Endothelial cell of umbilical vein (primary cell): ENCODE data around the gene ALOX12. TPM values are rescaled to one million over a fixed set of nuclear protein-coding genes. Genes with fewer than 3 reads are reported as not detected.

ENCODE experiments used
- BruUV-seq: library from RNA; stranded (reverse); fragments of 400-500 nt; replicated peaks from 2 replicates; lab custom pipeline; 2021; lab: Mats Ljungman, UMichigan
- CTCF ChIA-PET: fragments of 300-600, 350-600 bp; sonication (Branson Sonifier 250); formaldehyde crosslinking; loops from one replicate; lab custom pipeline; 2021; ENCODE audit warnings: antibody characterized with exemption, inconsistent platforms; lab: Charles Lee
- POLR2A ChIA-PET: fragments of 300-600, 350-600 bp; sonication (Branson Sonifier 250); formaldehyde crosslinking; loops from one replicate; lab custom pipeline; 2021; ENCODE audit warnings: antibody characterized with exemption, inconsistent platforms; lab: Charles Lee
- DNase-seq: peaks from one replicate; pipeline ENCODE4 v3.0.0-alpha.2; 2011; ENCODE audit warnings: low read depth, low spot score
- FAIRE-seq: peaks from 2 replicates; lab custom pipeline; 2011; peaks lifted over from hg19 to GRCh38; lab: Jason Lieb, UNC
- H2AFZ ChIP-seq: 2 replicates; pipeline ENCODE4 v1.6.0; 2012; ENCODE audit warnings: low read depth, low read length, control low read depth, inconsistent platforms
- H3K27ac ChIP-seq: 2 replicates; pipeline ENCODE4 v1.5.1; 2011; ENCODE audit warnings: low read depth, mild to moderate bottlenecking, control low read depth, low read length, moderate library complexity; ENCODE audit not compliant: insufficient read depth
- H3K27me3 ChIP-seq, 2 experiments: 2 replicates each; pipeline versions ENCODE4 v1.6.0 to v1.6.1; 2011; ENCODE audit warnings: low read length in 2 of 2, mixed read lengths in 1 of 2; ENCODE audit not compliant: control insufficient read depth in 2 of 2, insufficient read depth in 2 of 2
- H3K36me3 ChIP-seq, 2 experiments: 2 replicates in 1 of 2; 3 replicates in 1 of 2; pipeline ENCODE4 v1.5.1; 2011; ENCODE audit warnings: low read length in 2 of 2, mild to moderate bottlenecking in 1 of 2, moderate library complexity in 1 of 2; ENCODE audit not compliant: control insufficient read depth in 2 of 2, insufficient read depth in 2 of 2; ENCODE audit errors: extremely low read depth in 1 of 2
- H3K4me1 ChIP-seq: 3 replicates; pipeline ENCODE4 v1.5.1; 2011; ENCODE audit warnings: mild to moderate bottlenecking, low read length; ENCODE audit not compliant: control insufficient read depth, insufficient read depth; ENCODE audit errors: extremely low read depth
- H3K4me2 ChIP-seq: 2 replicates; pipeline ENCODE4 v1.6.1; 2011; ENCODE audit warnings: low read length, control low read depth, mixed read lengths; ENCODE audit not compliant: insufficient read depth
- H3K4me3 ChIP-seq, 3 experiments: fragments of 200-600 bp in 1 of 3; sonication (generic), shearing (Covaris generic) in 1 of 3; replicated peaks in 1 of 3; 2 replicates each; pipeline ENCODE4 v1.5.1; 2011 to 2016; ENCODE audit warnings: control low read depth in 3 of 3, low read length in 3 of 3, mild to moderate bottlenecking in 2 of 3, inconsistent platforms in 1 of 3, low read depth in 1 of 3, moderate library complexity in 1 of 3; ENCODE audit not compliant: insufficient read depth in 1 of 3
- H3K79me2 ChIP-seq: 2 replicates; pipeline ENCODE4 v1.6.0; 2012; ENCODE audit warnings: low read length, inconsistent platforms; ENCODE audit not compliant: control insufficient read depth, insufficient read depth
- H3K9ac ChIP-seq: replicated peaks from 2 replicates; pipeline ENCODE3; 2011; ENCODE audit warnings: low read length, control low read depth; ENCODE audit not compliant: insufficient read depth; ENCODE audit errors: extremely low read depth
- H3K9me1 ChIP-seq: replicated peaks from 3 replicates; pipeline ENCODE4 v1.6.0; 2011; ENCODE audit warnings: mild to moderate bottlenecking, low read length; ENCODE audit not compliant: control insufficient read depth, insufficient read depth; ENCODE audit errors: extremely low read depth
- H3K9me3 ChIP-seq: replicated peaks from 2 replicates; pipeline ENCODE4 v1.5.1; 2012; ENCODE audit warnings: low read length, inconsistent platforms; ENCODE audit not compliant: control insufficient read depth, insufficient read depth
- H4K20me1 ChIP-seq: replicated peaks from 2 replicates; pipeline ENCODE3; 2011; ENCODE audit warnings: mild to moderate bottlenecking, low read length; ENCODE audit not compliant: control insufficient read depth, insufficient read depth; ENCODE audit errors: extremely low read depth
- EZH2 ChIP-seq: IDR thresholded peaks from 2 replicates; pipeline ENCODE4 v1.6.1; 2012; ENCODE audit warnings: borderline replicate concordance, low read depth, mild to moderate bottlenecking, moderate library complexity, low read length, inconsistent platforms; ENCODE audit not compliant: severe bottlenecking
- FOS ChIP-seq: IDR thresholded peaks from 2 replicates; pipeline ENCODE4 v1.6.1; 2011; ENCODE audit warnings: mild to moderate bottlenecking, low read length, moderate library complexity, borderline replicate concordance; ENCODE audit not compliant: insufficient read depth
- GATA2 ChIP-seq: IDR thresholded peaks from 2 replicates; pipeline ENCODE4 v1.7.0; 2011; ENCODE audit warnings: low read depth, mild to moderate bottlenecking, moderate library complexity, mixed read lengths, low read length; ENCODE audit not compliant: insufficient read length, insufficient read depth
- JUN ChIP-seq: IDR thresholded peaks from 2 replicates; pipeline ENCODE4 v1.6.1; 2011; ENCODE audit warnings: borderline replicate concordance, low read depth; ENCODE audit not compliant: insufficient read length, insufficient read depth
- MYC ChIP-seq: IDR thresholded peaks from one replicate; pipeline ENCODE4 v1.6.1; 2011; ENCODE audit warnings: mild to moderate bottlenecking, low read depth, low read length
- POLR2AphosphoS5 ChIP-seq: IDR thresholded peaks from 2 replicates; pipeline ENCODE4 v1.6.1; 2012; ENCODE audit warnings: low read depth, mild to moderate bottlenecking, control low read depth, low read length, moderate library complexity; ENCODE audit not compliant: insufficient read depth
- dilution Hi-C: fragments of 300-500 bp; cut with MboI; formaldehyde crosslinking; loops from one replicate; pipeline ENCODE4 v1.15.0; 2019; ENCODE audit warnings: low sequenced_read_pairs; ENCODE audit not compliant: extremely low pct_ligation_motif_present
- intact Hi-C: fragments of 100-400 bp; cut with micrococcal nuclease; formaldehyde crosslinking; loops from one replicate; pipeline ENCODE4 v1.10.0; 2022
- polyA plus RNA-seq, 4 experiments: library from polyadenylated mRNA; depleted of rRNA in 3 of 4; stranded (reverse) in 3 of 4; unstranded in 1 of 4; fragments of >200 nt; gene quantifications; 2 replicates each; pipeline versions ENCODE4 v1.2.1 to v1.2.3, GENCODE V29; 2011 to 2012; ENCODE audit warnings: missing spikeins in 1 of 4
- total RNA-seq: library from RNA; stranded (reverse); gene quantifications from 2 replicates; pipeline ENCODE4 v1.2.3, GENCODE V29; 2021
- TF ChIP-seq, protein P1 (sequence below), 2 donors: IDR thresholded peaks; 1 replicate in 1 of 2; 2 replicates in 1 of 2; pipeline ENCODE4 v1.5.1; 2011; ENCODE audit warnings: low read length in 2 of 2, mild to moderate bottlenecking in 2 of 2, moderate library complexity in 2 of 2, control low read depth in 1 of 2, inconsistent platforms in 1 of 2, low read depth in 1 of 2; ENCODE audit not compliant: insufficient read depth in 1 of 2; ENCODE audit errors: extremely low read depth in 1 of 2
- TF ChIP-seq, protein P2 (sequence below): IDR thresholded peaks from 2 replicates; pipeline ENCODE4 v1.6.1; 2011; ENCODE audit not compliant: insufficient read depth, insufficient read length

ALOX12 gene
- total and polyA plus RNA-seq, 2 donors (not counting 3 experiments of a cell fraction or from before 2014, with no cell fraction given): not detected

DNA sequence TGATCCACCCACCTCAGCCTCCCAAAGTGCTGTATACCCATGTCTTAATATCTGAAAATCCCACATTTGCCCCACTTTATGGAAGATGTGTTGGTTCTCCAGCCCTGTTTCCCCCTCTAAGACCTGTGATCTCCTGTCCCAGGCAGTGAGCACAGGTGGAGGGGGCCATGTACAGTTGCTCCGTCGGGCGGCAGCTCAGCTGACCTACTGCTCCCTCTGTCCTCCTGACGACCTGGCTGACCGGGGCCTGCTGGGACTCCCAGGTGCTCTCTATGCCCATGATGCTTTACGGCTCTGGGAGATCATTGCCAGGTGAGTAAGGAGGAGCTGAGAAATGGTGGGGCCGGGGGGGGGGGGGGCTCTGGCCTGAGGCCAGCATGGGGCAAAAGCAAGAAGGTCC, 9.9 kb downstream of the ALOX12 start:
- H3K79me2 ChIP-seq: peaks cover 27% of the 10 kb centered on the region
- H3K27me3 ChIP-seq: no peaks in the 10 kb centered on the region
- FAIRE-seq (no peak), DNase-seq (no peak)
- TF ChIP-seq GATA2 (no peak), MYC (no peak), EZH2 (no peak), FOS (no peak), POLR2AphosphoS5 (no peak), JUN (no peak)
- TF ChIP-seq, protein P1, sequence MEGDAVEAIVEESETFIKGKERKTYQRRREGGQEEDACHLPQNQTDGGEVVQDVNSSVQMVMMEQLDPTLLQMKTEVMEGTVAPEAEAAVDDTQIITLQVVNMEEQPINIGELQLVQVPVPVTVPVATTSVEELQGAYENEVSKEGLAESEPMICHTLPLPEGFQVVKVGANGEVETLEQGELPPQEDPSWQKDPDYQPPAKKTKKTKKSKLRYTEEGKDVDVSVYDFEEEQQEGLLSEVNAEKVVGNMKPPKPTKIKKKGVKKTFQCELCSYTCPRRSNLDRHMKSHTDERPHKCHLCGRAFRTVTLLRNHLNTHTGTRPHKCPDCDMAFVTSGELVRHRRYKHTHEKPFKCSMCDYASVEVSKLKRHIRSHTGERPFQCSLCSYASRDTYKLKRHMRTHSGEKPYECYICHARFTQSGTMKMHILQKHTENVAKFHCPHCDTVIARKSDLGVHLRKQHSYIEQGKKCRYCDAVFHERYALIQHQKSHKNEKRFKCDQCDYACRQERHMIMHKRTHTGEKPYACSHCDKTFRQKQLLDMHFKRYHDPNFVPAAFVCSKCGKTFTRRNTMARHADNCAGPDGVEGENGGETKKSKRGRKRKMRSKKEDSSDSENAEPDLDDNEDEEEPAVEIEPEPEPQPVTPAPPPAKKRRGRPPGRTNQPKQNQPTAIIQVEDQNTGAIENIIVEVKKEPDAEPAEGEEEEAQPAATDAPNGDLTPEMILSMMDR (IDR thresholded peaks at IDR 0.05; ENCODE audit: extremely low read depth in 1 of 2, insufficient read depth in 1 of 2, low read depth in 1 of 2, low read length in 2 of 2): no peak
- TF ChIP-seq, protein P2, sequence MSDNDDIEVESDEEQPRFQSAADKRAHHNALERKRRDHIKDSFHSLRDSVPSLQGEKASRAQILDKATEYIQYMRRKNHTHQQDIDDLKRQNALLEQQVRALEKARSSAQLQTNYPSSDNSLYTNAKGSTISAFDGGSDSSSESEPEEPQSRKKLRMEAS: no peak
- BruUV-seq: no TSS peak
- dilution Hi-C loops (no loop called here), intact Hi-C loops (no loop called here)
- no peaks in the 10 kb centered on the region for H3K9me3 ChIP-seq
- H3K4me1 ChIP-seq: peaks cover 3% of the 10 kb centered on the region
- H3K4me2 ChIP-seq: no peak overlapping the region
- H3K27ac ChIP-seq: no peak overlapping the region
- H3K4me3 ChIP-seq: no peak overlapping the region
- H2AFZ ChIP-seq: no peak overlapping the region
- peaks cover 2% of the 10 kb centered on the region for H4K20me1 ChIP-seq
- POLR2A ChIA-PET: no interaction called here
- CTCF ChIA-PET: interaction anchor here (0.7 to 2.0 kb wide), 6 partner anchors 9 to 339 kb away, joined by 3 to 18 read pairs (median 4); no protein-coding TSS in a partner anchor
- H3K36me3 ChIP-seq: peaks cover 13 to 15% of the 10 kb centered on the region in 2 experiments
- no peaks in the 10 kb centered on the region for H3K9me1 ChIP-seq
- H3K9ac ChIP-seq: no peak overlapping the region
